ENCODE measurements around the gene SGCD. TPM values are rescaled to one million over a fixed set of nuclear protein-coding genes. Genes with fewer than 3 reads are reported as not detected.

SGCD gene
- polyA plus RNA-seq, 1 experiment: 25.2 TPM

- no peak for TF ChIP-seq CTCF (IDR thresholded peaks at IDR 0.05; ENCODE audit: low read depth, low read length)
- Histone ChIP-seq H3K27ac (ENCODE audit: low read depth, low read length) (no peak overlapping the region), H3K27me3 (ENCODE audit: control insufficient read depth, insufficient read depth, low read length) (no peaks in the 10 kb centered on the region), H3K4me3 (ENCODE audit: low read depth, low read length) (no peak overlapping the region), H3K9me3 (ENCODE audit: control insufficient read depth, insufficient read depth, low read length) (no peaks in the 10 kb centered on the region)
- no peak for DNase-seq (ENCODE audit: low read depth, low spot score)
- CTCF ChIA-PET: no interaction called here
- POLR2A ChIA-PET: no interaction called here
Measured at GRCh38 chr5:156628421-156628820, 301.5 kb downstream of the SGCD start.

DNA sequence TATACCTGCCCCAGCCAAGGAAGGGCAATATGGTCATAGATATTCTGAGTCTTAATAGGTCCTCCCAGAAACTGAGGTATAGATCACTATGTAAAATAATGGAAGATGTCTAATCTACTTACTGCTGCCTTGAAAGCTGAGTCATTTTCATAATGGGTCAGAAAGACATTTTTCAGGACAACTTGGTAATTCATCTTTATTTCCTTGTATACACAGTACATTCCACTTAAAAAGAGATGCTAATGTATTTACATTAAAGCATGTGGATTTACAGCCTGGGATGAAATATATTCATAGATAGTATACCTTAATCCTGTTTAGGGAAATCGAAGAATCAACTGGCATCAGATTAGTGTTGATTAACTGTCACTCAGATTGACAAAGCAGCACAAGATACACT is 304.0 kb downstream of the SGCD start:
- ChIA-PET POLR2A (no interaction called here), CTCF (no interaction called here)
- Histone ChIP-seq H3K9me3 (ENCODE audit: control insufficient read depth, insufficient read depth, low read length) (no peaks in the 10 kb centered on the region), H3K27ac (ENCODE audit: low read depth, low read length) (no peak overlapping the region), H3K4me3 (ENCODE audit: low read depth, low read length) (no peak overlapping the region), H3K27me3 (ENCODE audit: control insufficient read depth, insufficient read depth, low read length) (no peaks in the 10 kb centered on the region)
- DNase-seq (ENCODE audit: low read depth, low spot score): no peak
- TF ChIP-seq CTCF (IDR thresholded peaks at IDR 0.05; ENCODE audit: low read depth, low read length): no peak

GRCh38 chr5:156634301-156634700 is 307.3 kb downstream of the SGCD start:
- POLR2A ChIA-PET: no interaction called here
- CTCF ChIA-PET: no interaction called here
- Histone ChIP-seq H3K27ac (ENCODE audit: low read depth, low read length) (no peak overlapping the region), H3K4me3 (ENCODE audit: low read depth, low read length) (no peak overlapping the region), H3K27me3 (ENCODE audit: control insufficient read depth, insufficient read depth, low read length) (no peaks in the 10 kb centered on the region), H3K9me3 (ENCODE audit: control insufficient read depth, insufficient read depth, low read length) (no peaks in the 10 kb centered on the region)
- no peak for DNase-seq (ENCODE audit: low read depth, low spot score)
- TF ChIP-seq CTCF (IDR thresholded peaks at IDR 0.05; ENCODE audit: low read depth, low read length): no peak

GRCh38 chr5:156640691-156641241 is 313.8 kb downstream of the SGCD start:
- CTCF ChIA-PET: no interaction called here
- DNase-seq (ENCODE audit: low read depth, low spot score): no peak
- no peaks in the 10 kb centered on the region for H3K27me3 ChIP-seq (ENCODE audit: control insufficient read depth, insufficient read depth, low read length)
- no peak overlapping the region for H3K4me3 ChIP-seq (ENCODE audit: low read depth, low read length)
- POLR2A ChIA-PET: no interaction called here
- no peak for TF ChIP-seq CTCF (IDR thresholded peaks at IDR 0.05; ENCODE audit: low read depth, low read length)
- H3K9me3 ChIP-seq (ENCODE audit: control insufficient read depth, insufficient read depth, low read length): peaks cover 3% of the 10 kb centered on the region; the same call in 1 of the 2 replicates
- no peak overlapping the region for H3K27ac ChIP-seq (ENCODE audit: low read depth, low read length)

- Histone ChIP-seq H3K27ac (ENCODE audit: low read depth, low read length) (no peak overlapping the region), H3K9me3 (ENCODE audit: control insufficient read depth, insufficient read depth, low read length) (peaks cover 3% of the 10 kb centered on the region; the same call in 1 of the 2 replicates), H3K4me3 (ENCODE audit: low read depth, low read length) (no peak overlapping the region), H3K27me3 (ENCODE audit: control insufficient read depth, insufficient read depth, low read length) (no peaks in the 10 kb centered on the region)
- TF ChIP-seq CTCF (IDR thresholded peaks at IDR 0.05; ENCODE audit: low read depth, low read length): no peak
- CTCF ChIA-PET: no interaction called here
- POLR2A ChIA-PET: no interaction called here
- no peak for DNase-seq (ENCODE audit: low read depth, low spot score)
Measured at GRCh38 chr5:156641686-156642085, 314.7 kb downstream of the SGCD start.
